MM.1S (cell line): ENCODE results near the gene TMC8.

Experiments used
- DNase-seq: peaks from one replicate; pipeline ENCODE4 v3.0.0-alpha.2; 2015
- H2AFZ ChIP-seq: fragments of 300-600 bp; sonication (generic); 2 replicates; pipeline ENCODE4 v1.6.0; 2016; ENCODE audit warnings: antibody characterized with exemption, low read length
- H3F3A ChIP-seq: fragments of 300-600 bp; sonication (generic); 2 replicates; pipeline ENCODE4 v1.6.1; 2016; ENCODE audit warnings: mild to moderate bottlenecking, antibody characterized with exemption, low read length, moderate library complexity, mixed read lengths; ENCODE audit not compliant: insufficient read depth
- H3K27ac ChIP-seq: fragments of 300-600 bp; sonication (generic); 2 replicates; pipeline ENCODE4 v1.5.1; 2016; ENCODE audit warnings: mild to moderate bottlenecking, low read length
- H3K27me3 ChIP-seq: fragments of 300-600 bp; sonication (generic); replicated peaks from 2 replicates; pipeline ENCODE4 v1.6.0; 2016; ENCODE audit warnings: low read length; ENCODE audit not compliant: insufficient read depth
- H3K36me3 ChIP-seq: fragments of 300-600 bp; sonication (generic); replicated peaks from 2 replicates; pipeline ENCODE4 v1.6.1; 2016; ENCODE audit warnings: mild to moderate bottlenecking, low read length, mixed read lengths; ENCODE audit not compliant: insufficient read depth
- H3K4me1 ChIP-seq: fragments of 300-600 bp; sonication (generic); 2 replicates; pipeline ENCODE4 v1.6.1; 2016; ENCODE audit warnings: low read length, mixed read lengths
- H3K4me2 ChIP-seq: fragments of 300-600 bp; sonication (generic); 2 replicates; pipeline ENCODE4 v1.6.0; 2016; ENCODE audit warnings: low read depth, low read length
- H3K4me3 ChIP-seq: fragments of 300-600 bp; sonication (generic); 2 replicates; pipeline ENCODE4 v1.5.1; 2016; ENCODE audit warnings: low read length, mixed read lengths
- H3K79me2 ChIP-seq: fragments of 300-600 bp; sonication (generic); 2 replicates; pipeline ENCODE4 v1.6.1; 2016; ENCODE audit warnings: mixed run types, low read length, mixed read lengths
- H3K9ac ChIP-seq: fragments of 300-600 bp; sonication (generic); 2 replicates; pipeline ENCODE4 v1.6.1; 2016; ENCODE audit warnings: low read length, mixed read lengths
- H3K9me2 ChIP-seq: fragments of 300-600 bp; sonication (generic); replicated peaks from 2 replicates; pipeline ENCODE4 v1.6.1; 2016; ENCODE audit warnings: mild to moderate bottlenecking, low read length, mixed read lengths; ENCODE audit not compliant: insufficient read depth
- H3K9me3 ChIP-seq: fragments of 300-600 bp; sonication (generic); replicated peaks from 2 replicates; pipeline ENCODE4 v1.6.1; 2016; ENCODE audit warnings: mild to moderate bottlenecking, low read length, mixed read lengths; ENCODE audit not compliant: insufficient read depth
- H4K20me1 ChIP-seq: fragments of 300-600 bp; sonication (generic); 2 replicates; pipeline ENCODE4 v1.6.1; 2016; ENCODE audit warnings: mild to moderate bottlenecking, low read length, moderate library complexity, mixed read lengths; ENCODE audit not compliant: insufficient read depth
- CTCF ChIP-seq: fragments of 300-600 bp; sonication (generic); IDR thresholded peaks from 2 replicates; pipeline ENCODE4 v1.5.1; 2016; ENCODE audit warnings: antibody characterized with exemption, low read length, mixed read lengths
- EZH2 ChIP-seq: fragments of 300-600 bp; sonication (generic); optimal IDR thresholded peaks from 2 replicates; pipeline ENCODE3; 2017; ENCODE audit warnings: low read depth, mild to moderate bottlenecking, antibody characterized with exemption, low read length, mixed read lengths
- EZH2phosphoT487 ChIP-seq: fragments of 300-600 bp; sonication (generic); IDR thresholded peaks from 2 replicates; pipeline ENCODE4 v1.6.1; 2018; ENCODE audit warnings: antibody characterized with exemption, low read length

TMC8 gene

GRCh38 chr17:78127239-78127887 lies 3.2 kb upstream of the TMC8 start:
- Histone ChIP-seq H3K36me3 (0 out of 2 replicates have a peak, but pooled peaks cover 6% of the 10 kb centered on the region), H3K4me2 (peak overlapping the region; percentile 88), H2AFZ (no peak overlapping the region), H3K9me3 (no peaks in the 10 kb centered on the region), H3K27me3 (no peaks in the 10 kb centered on the region), H4K20me1 (no peaks in the 10 kb centered on the region), H3F3A (peaks cover 28% of the 10 kb centered on the region), H3K79me2 (peaks cover 81% of the 10 kb centered on the region), H3K27ac (peak overlapping the region; percentile 73), H3K4me1 (peaks cover 42% of the 10 kb centered on the region), H3K9me2 (no peaks in the 10 kb centered on the region), H3K4me3 (peak overlapping the region; percentile 96), H3K9ac (peak overlapping the region; percentile 93)
- no peak for TF ChIP-seq CTCF
- TF ChIP-seq EZH2phosphoT487, result no peak
- TF ChIP-seq EZH2, result no peak
- DNase-seq, result peak; percentile 90

DNA sequence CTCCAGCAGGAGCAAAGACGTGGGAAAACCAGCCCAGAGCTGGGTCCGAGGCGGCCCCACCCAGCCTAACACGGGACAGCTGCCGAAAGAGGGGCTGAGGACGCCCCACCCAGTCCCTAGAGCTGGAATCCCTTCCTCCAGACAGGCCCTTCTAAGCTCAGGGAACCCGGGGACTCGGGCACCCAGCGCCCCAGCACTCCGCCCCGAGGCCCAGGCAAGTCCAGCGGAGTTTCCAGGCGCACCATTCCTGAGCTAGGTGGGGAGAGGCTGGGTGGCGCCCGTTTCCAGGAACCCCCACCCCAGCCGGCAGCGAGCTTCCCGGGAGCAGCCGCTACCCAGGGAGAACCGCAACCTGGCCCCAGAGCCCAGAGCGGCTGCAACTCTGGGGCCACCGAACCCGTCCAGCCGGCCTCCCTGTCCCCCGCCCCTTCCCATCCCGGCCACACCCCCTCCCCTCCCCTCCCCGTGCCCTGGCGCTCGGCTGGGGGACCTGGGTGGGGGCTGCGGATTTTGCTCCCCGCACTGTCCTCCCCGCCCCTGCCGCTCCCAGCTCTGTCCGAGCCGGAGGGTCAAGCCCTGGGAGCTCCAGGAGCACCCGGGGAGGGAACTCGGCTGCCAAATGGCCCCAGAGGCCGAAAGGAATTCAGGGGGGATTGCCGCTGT lies 2.6 kb upstream of the TMC8 start:
- Histone ChIP-seq H3K27me3 (no peaks in the 10 kb centered on the region), H3K79me2 (peaks cover 81% of the 10 kb centered on the region), H3K4me1 (peaks cover 42% of the 10 kb centered on the region), H3K4me2 (peak overlapping the region; percentile 88), H3K9me3 (no peaks in the 10 kb centered on the region), H3K4me3 (peak overlapping the region; percentile 96), H2AFZ (peak overlapping the region; percentile 32; the same call in 1 of the 2 replicates), H3K36me3 (peaks cover 1% of the 10 kb centered on the region; the same call in 1 of the 2 replicates), H3K9ac (peak overlapping the region; percentile 93), H4K20me1 (no peaks in the 10 kb centered on the region), H3K9me2 (no peaks in the 10 kb centered on the region), H3F3A (peaks cover 28% of the 10 kb centered on the region), H3K27ac (peak overlapping the region; percentile 73; the same call in 1 of the 2 replicates)
- TF ChIP-seq EZH2phosphoT487 (no peak), CTCF (no peak), EZH2 (no peak)
- no peak for DNase-seq

DNA sequence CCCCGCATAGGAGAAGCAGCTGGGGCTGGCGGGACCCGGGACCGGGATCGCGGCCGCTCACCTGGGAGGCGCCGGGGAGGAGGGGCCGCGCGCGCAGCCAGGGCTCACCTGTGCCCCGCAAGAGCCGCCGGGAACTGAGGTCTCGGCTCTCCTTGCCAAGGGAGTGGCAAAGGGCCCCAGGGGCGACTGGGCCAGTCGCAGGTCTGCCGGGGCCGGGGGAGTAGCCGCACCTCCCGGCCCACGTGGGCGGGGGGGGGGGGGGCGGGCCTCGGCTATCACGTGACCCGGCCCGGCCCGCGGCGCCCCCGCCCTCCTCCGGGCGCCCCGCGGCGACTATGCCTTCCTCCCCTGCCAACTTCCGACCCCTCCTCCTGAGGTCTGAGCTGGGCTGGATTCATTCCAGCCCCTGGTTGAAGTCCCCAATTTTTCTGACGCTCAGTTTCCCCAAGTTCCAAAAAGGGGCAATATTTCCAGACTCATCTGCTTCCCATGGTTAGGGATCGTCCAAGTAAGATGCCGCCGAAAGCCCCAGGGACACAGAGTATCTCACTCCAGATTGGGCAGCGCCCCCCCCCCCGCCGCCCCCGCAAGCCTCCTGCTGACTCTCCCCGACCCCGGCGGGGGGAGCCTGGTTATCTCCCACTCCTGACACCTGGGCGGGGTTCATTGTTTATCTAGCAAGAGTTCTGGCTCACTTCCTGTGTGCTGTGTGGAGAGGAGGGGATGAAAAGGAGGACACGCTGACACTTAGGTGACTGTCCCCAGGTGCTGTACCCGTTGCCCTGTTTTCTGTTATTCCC lies 1.8 kb upstream of the TMC8 start, which contains the start of gene TMC6:
TMC6 (minus strand) TSS at position 205 of the 800 bp plus-strand sequence. CDS start 1,923 bp downstream, outside the sequence.
- Histone ChIP-seq H3K79me2 (peaks cover 82% of the 10 kb centered on the region), H3K27ac (peak within 1 kb of the TSS; percentile 83), H3K9me3 (no peaks in the 10 kb centered on the region), H3K27me3 (no peaks in the 10 kb centered on the region), H3K9me2 (no peaks in the 10 kb centered on the region), H3K4me3 (peak within 1 kb of the TSS; percentile 96), H3K36me3 (peaks cover 2% of the 10 kb centered on the region), H3K4me2 (peak within 1 kb of the TSS; percentile 97), H3F3A (peaks cover 28% of the 10 kb centered on the region), H2AFZ (peak within 1 kb of the TSS; percentile 32; the same call in 1 of the 2 replicates), H4K20me1 (no peaks in the 10 kb centered on the region), H3K4me1 (peaks cover 48% of the 10 kb centered on the region), H3K9ac (peak within 1 kb of the TSS; percentile 93)
- TF ChIP-seq EZH2 (no peak), EZH2phosphoT487 (no peak), CTCF (no peak)
- peak; percentile 91 for DNase-seq
